Stimulated activated CD4-positive, alpha-beta T cell treated with anti-CD3 and anti-CD28 coated beads, Interleukin-12 subunit alpha, Interleukin-12 subunit beta, amount 100 ng/mL, for 24 hours (primary cell): ENCODE measurements around the gene LRFN5.
"Not testable (repeated sequence)": the region's sequence is repeated elsewhere in the genome, so short reads cannot be mapped to it uniquely, and the experiment has no call there.

Experiments used
- DNase-seq, 2 experiments: peaks; one replicate each; pipeline ENCODE4 v3.0.0-alpha.2; 2020; ENCODE audit warnings: low read depth in 2 of 2

The LRFN5 gene

DNA sequence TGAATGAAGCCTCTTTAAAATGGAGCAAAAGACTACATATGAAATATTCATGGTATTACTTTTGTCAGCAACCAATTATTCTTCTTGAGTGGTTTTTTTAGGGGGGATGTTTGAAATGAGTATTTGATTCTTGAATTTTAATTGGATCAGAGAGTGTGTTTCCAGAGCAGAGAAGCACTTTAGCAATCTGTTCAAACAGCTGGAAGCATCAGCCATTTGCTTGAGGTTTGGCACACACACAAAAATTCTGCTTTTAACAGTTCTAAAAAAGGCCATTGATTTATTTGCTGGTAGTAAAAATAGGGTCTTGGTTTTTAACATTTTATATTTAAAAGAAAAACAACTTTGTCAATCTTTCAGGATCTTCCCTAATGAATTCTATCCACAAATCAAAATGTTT lies 292.7 kb downstream of the LRFN5 start:
- no peak for DNase-seq

DNA sequence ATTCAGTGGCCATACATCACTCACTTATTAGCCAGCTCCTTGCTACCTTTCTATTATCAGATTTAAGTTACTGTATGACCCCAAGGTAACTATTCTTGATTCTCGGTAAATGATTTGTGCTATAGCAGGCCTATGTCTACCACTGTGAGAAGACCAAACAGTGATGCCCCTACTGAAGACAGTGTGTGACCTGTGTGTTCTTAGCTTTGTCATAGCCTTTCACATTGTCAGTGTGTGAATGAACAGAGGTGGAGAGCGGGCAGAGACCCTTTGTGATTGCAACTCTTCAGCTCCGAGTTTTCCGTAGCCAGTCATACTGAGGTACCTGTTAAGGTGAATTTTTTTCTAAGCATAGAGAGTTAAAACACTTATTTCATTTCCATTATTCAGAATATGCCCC lies 294.0 kb downstream of the LRFN5 start:
- no peak for DNase-seq

DNA sequence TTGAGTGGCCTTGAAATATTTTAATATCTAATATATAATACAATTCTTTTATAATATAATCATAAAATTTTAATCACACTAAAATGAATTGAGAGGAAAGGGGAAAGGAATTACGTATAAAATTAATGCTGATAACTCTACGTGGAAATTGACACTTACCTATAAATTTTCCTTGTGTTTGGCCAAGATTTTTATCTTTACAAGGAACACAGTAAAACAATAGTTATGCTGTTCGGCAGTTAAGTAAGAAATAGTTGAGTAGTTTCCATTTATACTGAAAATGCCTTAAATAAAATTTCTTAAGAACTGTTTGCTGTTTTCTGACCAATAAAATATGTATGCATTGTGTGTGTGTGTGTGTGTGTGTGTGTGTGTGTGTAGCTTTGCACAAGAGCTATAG lies 294.4 kb downstream of the LRFN5 start:
- no peak for DNase-seq

DNA sequence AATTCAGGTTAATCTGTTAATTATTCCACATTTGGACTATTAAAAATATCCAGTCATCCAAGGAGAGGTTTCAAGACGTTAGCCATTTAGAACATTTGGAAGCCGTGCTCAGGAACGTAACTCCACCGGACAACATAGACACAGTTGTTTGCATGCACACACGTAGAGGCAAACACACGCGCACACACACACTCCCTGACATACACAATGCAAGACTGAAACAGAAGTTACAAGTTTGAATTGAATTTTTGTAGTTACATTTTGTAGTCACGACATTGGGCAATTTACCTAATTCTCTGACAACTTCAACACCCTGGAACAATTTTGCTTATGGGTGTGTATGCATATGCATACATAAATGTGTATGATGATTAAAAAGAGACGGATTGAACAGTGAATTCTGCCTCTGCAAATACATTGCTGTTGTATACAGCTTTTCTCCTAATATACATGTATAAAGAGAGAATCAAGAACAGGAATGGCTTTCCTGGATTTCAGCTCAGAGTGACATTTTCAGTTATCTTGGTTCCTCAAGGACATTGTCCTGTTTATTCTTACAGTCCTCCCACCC lies 298.8 kb downstream of the LRFN5 start:
- no peak for DNase-seq

DNA sequence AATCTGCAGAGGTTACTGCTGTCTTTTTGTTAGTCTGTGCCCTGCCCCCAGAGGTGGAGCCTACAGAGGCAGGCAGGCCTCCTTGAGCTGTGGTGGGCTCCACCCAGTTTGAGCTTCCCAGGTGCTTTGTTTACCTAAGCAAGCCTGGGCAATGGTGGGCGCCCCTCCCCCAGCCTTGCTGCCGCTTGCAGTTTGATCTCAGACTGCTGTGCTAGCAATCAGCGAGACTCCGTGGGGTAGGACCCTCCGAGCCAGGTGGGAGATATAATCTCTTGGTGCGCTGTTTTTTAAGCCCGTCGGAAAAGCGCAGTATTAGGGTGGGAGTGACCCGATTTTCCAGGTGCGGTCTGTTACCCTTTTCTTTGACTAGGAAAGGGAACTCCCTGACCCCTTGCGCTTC lies 304.5 kb downstream of the LRFN5 start:
- DNase-seq: not testable (repeated sequence)

DNA sequence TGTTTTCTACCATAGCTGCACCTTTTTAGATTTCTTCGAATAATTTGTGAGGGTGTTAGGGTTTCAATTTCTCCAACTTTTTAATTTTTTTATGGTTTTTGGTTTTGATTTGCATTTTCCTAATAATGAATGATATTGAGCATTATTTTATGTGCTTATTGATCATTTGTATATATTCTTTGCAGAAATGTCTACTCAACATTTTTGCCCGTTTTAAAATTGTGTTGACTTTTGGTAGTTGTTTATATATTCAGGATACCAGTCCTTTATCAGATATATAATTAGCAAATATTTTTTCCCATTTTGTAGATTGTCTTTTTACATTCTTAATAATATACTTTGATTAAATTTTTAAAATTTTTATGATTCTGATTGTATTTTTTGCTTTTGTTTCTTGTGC lies 306.7 kb downstream of the LRFN5 start:
- DNase-seq: no peak

DNA sequence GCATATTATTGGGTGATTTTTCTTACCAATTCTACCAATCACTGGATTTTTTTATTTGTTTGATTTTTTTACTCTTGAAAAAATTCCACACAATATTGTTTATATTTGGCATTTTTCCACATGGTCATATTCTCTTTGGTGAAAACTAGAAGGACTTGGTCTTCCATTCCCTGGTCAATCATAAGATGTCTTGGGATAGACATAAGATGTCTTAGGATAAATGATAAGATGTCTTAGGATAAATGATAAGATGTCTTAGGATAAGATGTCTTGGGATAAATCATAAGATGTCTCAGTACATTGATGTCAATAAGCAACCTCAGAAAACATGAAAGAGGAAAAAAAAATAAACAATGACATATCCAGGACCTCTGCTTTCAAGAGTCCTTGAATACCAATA lies 309.1 kb downstream of the LRFN5 start:
- DNase-seq: no peak

DNA sequence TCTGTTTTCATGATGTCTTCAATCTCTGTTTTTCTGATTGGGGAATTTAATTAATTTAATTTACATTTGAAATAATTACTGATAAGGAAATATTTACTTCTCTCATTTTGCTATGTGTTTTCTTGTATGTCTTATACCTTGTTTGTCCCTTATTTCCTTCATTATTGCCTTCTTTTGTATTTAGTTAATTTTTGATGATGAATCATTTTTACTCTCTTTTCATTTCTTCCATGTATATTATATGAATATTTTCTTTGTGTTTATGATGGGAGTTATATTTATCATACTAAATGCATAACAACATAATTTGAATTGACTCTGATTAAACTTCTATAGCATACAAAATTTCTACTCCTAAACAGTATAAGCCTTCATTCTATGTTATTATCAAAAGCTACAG lies 309.6 kb downstream of the LRFN5 start:
- DNase-seq: no peak

DNA sequence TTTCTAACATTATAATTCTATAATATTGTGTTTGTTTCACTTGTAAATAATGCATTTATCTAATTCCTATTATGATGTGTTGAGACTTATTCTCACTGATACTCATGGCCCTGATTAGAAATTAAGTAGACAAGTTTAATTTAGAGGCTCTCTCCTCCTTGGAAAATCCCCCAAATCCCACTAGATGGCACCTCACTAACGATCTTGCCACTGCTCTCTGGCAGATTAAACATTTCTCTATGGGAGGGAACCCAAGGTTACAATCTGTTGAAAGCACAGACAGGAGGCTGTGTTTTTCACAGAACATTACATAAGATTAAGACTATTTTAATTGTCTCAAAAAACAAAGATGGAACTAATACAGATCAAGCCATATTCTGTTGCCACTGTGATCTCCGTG lies 318.7 kb downstream of the LRFN5 start:
- no peak for DNase-seq

DNA sequence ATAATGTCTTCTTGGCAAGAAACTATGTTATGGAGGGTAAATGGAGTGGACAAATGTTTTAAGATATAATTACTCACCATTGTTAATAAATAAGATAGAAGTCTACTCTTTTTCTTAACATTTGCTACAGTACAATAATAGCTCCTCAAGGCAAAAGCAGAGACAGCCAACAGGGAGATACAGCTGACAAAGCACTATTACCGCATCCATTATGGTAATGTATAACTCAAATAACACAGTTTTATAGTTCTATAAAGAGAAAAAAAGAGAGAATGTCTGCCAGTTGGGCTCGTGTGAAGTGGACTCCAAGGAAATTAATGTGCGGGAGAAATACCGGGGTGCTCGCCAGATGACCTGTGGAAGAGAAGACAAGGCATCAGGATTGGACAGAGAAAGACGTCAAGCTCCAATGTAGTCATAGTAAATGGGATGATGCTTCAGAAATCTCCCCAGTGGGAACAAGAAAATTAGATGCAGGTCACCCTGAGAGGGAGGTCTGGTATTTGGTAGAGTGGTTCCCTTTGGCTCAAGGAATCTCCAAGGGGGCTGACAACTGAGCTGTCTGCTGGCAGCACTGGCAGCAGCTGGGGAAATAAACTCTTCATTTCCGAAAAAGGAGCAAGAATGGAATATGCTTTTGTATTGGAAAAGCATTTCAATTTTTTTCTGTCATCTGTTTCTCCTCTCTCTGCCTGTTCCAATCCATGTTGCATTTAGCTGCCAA lies 343.9 kb downstream of the LRFN5 start:
- no peak for DNase-seq
